GM21367 (cell line): Measurements from ENCODE around the gene STX17.

Experiments
- ATAC-seq: cut with Tn5 transposase; IDR thresholded peaks from one replicate; pipeline ENCODE4 v1.9.1; 2021; ENCODE audit not compliant: unreplicated experiment

STX17 gene

GRCh38 chr9:99905833-99906402 is 536 bp upstream of the STX17 start:
- ATAC-seq = no peak

GRCh38 chr9:99907208-99907532 is 716 bp downstream of the STX17 start:
- ATAC-seq = no peak

- no peak for ATAC-seq
Observed at GRCh38 chr9:99911600-99911999, 5.1 kb downstream of the STX17 start.

DNA sequence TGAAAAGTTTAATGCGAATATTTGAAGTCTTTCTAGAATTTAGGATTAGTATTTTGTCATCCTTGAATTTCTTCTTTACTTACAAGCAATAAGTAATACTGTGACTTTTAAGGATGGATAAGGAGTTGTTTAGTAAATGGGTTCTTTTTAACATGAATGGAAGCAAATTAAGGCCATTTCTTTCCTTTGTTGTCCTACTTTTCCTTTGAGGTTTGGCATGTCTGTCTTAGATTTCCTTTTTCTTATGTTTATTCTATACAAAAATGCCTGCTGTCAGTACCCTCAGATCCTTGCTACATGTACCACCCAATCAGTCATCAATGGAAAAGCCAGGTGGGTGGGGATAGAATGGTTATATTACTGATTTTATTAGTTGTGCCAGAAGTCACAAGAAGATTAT is 10.2 kb downstream of the STX17 start:
- no peak for ATAC-seq

DNA sequence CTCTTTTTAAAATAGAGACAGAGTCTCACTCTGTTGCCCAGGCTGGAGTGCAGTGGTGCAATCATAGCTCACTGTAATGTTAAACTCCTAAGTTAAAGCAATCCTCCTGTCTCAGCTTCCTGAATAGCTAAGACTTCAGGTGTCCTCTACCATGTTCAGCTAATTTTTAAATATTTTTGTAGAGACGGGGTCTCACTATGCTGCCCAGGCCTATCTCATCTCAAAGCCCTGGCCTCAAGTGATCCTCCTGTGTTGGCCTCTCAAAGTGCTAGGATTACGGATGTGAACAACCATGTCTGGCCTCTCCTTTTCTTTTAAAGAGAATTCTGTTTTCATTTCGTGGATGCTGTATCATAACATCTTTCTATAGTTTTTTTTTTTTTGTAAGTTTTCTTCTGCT is 11.7 kb downstream of the STX17 start:
- ATAC-seq = no peak

GRCh38 chr9:99919930-99920329 is 13.5 kb downstream of the STX17 start:
- ATAC-seq = no peak

GRCh38 chr9:99921875-99922710 is 15.6 kb downstream of the STX17 start:
- no peak for ATAC-seq

- no peak for ATAC-seq
Observed at GRCh38 chr9:99922711-99923030, 16.2 kb downstream of the STX17 start.

DNA sequence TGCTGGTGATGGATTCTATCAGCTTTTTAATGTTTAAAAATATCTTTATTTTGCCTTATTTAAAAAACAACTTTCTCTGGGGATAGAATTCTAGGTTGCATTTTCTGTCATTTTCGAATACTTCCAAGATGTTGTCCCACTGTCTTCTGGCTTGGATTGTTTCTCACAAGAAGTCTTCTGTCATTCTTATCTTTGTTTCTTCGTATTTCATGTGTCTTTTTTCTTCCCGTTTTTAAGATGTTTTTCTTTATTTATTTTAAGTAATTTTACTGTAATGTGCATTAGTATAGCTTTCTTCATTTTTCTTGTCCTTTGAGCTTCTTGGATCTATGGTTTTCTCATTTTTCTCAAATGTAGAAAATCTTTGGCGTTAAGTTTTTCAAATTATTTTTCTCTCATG is 19.1 kb downstream of the STX17 start:
- ATAC-seq = no peak

DNA sequence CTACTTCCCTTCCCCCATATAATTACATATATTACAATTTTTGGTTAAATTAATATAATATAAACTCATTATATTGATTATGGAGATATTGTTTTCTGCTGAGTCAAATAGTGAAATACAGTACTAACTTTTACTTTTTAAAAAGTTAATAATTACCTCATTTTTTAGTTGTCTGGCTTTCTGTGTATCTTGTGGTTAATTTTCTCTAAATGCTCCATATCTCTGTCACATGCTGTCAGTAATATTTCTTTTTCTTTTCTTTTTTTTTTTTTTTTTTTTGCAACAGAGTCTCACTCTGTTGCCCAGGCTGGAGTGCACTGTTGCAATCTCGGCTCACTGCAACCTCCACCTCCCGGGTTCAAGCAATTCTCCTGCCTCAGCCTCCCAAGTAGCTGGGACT is 23.2 kb downstream of the STX17 start:
- ATAC-seq = no peak

- ATAC-seq = no peak
Observed at GRCh38 chr9:99931155-99931840, 24.8 kb downstream of the STX17 start.

- ATAC-seq = no peak
Observed at GRCh38 chr9:99936947-99937587, 30.6 kb downstream of the STX17 start.

GRCh38 chr9:99947395-99947794 is 40.9 kb downstream of the STX17 start:
- ATAC-seq = no peak

GRCh38 chr9:99948482-99948881 is 42.0 kb downstream of the STX17 start:
- ATAC-seq = no peak

DNA sequence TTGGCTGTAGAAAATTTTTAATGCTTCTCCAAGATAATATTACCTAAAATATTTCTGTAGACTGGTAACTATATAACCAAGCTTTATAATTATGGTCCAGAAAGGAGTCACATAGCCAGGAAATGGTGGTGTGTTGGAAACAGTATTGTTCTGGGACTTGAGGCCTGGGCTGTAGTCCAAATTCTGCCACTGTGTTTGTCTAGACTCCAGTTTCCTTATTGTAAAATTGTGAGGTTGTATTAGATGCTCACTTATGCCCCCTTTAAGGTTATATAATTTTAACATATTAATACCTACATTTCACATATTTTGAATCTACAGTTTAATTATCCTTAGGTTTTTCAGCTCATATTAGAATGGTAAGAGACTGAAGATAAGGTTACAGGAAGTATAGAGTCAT is 42.4 kb downstream of the STX17 start:
- ATAC-seq = no peak

GRCh38 chr9:99953861-99954507 is 47.5 kb downstream of the STX17 start:
- no peak for ATAC-seq

GRCh38 chr9:99954819-99955218 is 48.4 kb downstream of the STX17 start:
- no peak for ATAC-seq

- ATAC-seq = no peak
Observed at GRCh38 chr9:99955606-99956005, 49.2 kb downstream of the STX17 start.

GRCh38 chr9:99962680-99963261 is 56.3 kb downstream of the STX17 start:
- no peak for ATAC-seq

- no peak for ATAC-seq
Observed at GRCh38 chr9:99964336-99964735, 57.9 kb downstream of the STX17 start.

- ATAC-seq = no peak
Observed at GRCh38 chr9:99966001-99966400, 59.5 kb downstream of the STX17 start.
